Cardiac muscle cell (in vitro differentiated cells and primary cell): Measurements from ENCODE around the gene ANKRD55. TPM values are rescaled to one million over a fixed set of nuclear protein-coding genes. Genes with fewer than 3 reads are reported as not detected.
A peak's percentile ranks its signal among the peaks of the same experiment; 100 is the strongest.

Source experiments
- DNase-seq, 2 donors: peaks; one replicate each; pipeline versions ENCODE4 v3.0.0 to v3.0.0-alpha.2; 2010 to 2017; ENCODE audit warnings: low read depth in 1 of 2, low spot score in 1 of 2
- H3K27ac ChIP-seq: fragments of 200-600 bp; sonication (generic); 2 replicates; pipeline ENCODE4 v1.5.1; 2016
- H3K27me3 ChIP-seq: fragments of 200-600 bp; sonication (generic); 2 replicates; pipeline ENCODE4 v1.6.0; 2016; ENCODE audit warnings: control low read depth
- H3K36me3 ChIP-seq: fragments of 200-600 bp; sonication (generic); 2 replicates; pipeline ENCODE4 v1.5.1; 2016; ENCODE audit warnings: control low read depth
- H3K4me1 ChIP-seq: fragments of 200-600 bp; sonication (generic); 2 replicates; pipeline ENCODE4 v1.8.1; 2017; ENCODE audit warnings: low read depth, mild to moderate bottlenecking, mixed run types
- H3K4me3 ChIP-seq: fragments of 200-600 bp; sonication (generic); 2 replicates; pipeline ENCODE4 v1.5.1; 2016; ENCODE audit warnings: mild to moderate bottlenecking
- H3K9me3 ChIP-seq: fragments of 200-600 bp; sonication (generic); 2 replicates; pipeline ENCODE4 v1.5.1; 2017; ENCODE audit warnings: low read depth, mild to moderate bottlenecking, control low read depth
- polyA plus RNA-seq: library from polyadenylated mRNA; unstranded; fragments of >200 nt; fragmentation: Nextera tagmentation; extraction: Ambion mirVana; gene quantifications from 2 replicates; pipeline ENCODE4 v1.2.1, GENCODE V29; 2016
- total RNA-seq: library from RNA; depleted of rRNA; stranded (reverse); fragments of >200 nt; gene quantifications from 2 replicates; pipeline ENCODE4 v1.2.3, GENCODE V29; 2016
- TF ChIP-seq, protein P1 (sequence below): IDR thresholded peaks from 2 replicates; pipeline ENCODE4 v1.5.1; 2012; ENCODE audit warnings: low read depth, mild to moderate bottlenecking, low read length

Gene ANKRD55
- total and polyA plus RNA-seq, 2 experiments from 2014 or later: 0.28 TPM; not detected in 1

- TF ChIP-seq, protein P1, sequence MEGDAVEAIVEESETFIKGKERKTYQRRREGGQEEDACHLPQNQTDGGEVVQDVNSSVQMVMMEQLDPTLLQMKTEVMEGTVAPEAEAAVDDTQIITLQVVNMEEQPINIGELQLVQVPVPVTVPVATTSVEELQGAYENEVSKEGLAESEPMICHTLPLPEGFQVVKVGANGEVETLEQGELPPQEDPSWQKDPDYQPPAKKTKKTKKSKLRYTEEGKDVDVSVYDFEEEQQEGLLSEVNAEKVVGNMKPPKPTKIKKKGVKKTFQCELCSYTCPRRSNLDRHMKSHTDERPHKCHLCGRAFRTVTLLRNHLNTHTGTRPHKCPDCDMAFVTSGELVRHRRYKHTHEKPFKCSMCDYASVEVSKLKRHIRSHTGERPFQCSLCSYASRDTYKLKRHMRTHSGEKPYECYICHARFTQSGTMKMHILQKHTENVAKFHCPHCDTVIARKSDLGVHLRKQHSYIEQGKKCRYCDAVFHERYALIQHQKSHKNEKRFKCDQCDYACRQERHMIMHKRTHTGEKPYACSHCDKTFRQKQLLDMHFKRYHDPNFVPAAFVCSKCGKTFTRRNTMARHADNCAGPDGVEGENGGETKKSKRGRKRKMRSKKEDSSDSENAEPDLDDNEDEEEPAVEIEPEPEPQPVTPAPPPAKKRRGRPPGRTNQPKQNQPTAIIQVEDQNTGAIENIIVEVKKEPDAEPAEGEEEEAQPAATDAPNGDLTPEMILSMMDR: no peak
- H3K9me3 ChIP-seq: no peaks in the 10 kb centered on the region
- H3K27ac ChIP-seq: no peak overlapping the region
- no peak overlapping the region for H3K4me3 ChIP-seq
- DNase-seq: no peak
- H3K36me3 ChIP-seq: no peaks in the 10 kb centered on the region
- no peaks in the 10 kb centered on the region for H3K27me3 ChIP-seq
- H3K4me1 ChIP-seq: peaks cover under 1% of the 10 kb centered on the region
These were observed 63.2 kb downstream of the ANKRD55 start for GRCh38 chr5:56169949-56170348.

DNA sequence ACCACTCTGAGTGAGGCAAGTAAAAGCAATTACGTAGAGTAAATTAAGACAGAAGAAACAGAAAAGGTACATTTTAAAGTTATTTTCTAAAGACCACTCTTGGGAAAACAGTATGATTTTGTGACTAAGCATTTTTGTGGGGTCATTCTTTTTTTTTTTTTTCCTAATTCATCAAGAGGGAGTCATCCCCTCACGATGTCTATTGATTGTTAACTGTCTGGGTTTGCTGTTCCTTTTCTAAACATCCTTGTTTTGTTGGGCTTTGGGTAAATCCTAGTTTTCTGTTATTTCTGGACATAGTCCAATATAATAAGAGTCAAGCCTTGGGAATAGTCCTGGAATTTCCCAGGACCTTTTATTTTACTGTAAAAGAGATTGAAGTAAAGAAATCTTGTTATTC is 63.8 kb downstream of the ANKRD55 start:
- DNase-seq: no peak
- no peak overlapping the region for H3K4me3 ChIP-seq
- H3K9me3 ChIP-seq: no peaks in the 10 kb centered on the region
- H3K27me3 ChIP-seq: no peaks in the 10 kb centered on the region
- H3K27ac ChIP-seq: no peak overlapping the region
- no peaks in the 10 kb centered on the region for H3K36me3 ChIP-seq
- TF ChIP-seq, protein P1: no peak
- H3K4me1 ChIP-seq: peaks cover 4% of the 10 kb centered on the region

DNA sequence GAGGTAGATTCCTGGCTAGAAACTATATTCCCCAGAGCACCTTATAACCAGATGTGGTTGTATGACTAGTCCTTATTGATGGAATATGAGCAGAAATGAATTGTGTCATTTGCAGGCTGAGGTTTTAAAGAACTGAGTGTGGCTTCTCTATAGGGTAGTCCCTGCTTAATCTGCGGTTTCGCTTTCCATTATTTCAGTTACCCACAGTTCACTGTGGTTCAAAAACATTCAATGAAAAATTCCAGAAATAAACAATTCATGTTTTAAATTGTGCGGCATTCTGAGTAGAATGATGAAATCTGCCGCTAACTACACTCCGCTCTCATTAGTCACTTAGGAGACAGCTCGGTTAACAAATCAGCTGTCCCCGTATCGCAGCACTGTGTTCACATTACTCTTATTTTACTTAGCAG is 65.1 kb downstream of the ANKRD55 start:
- Histone ChIP-seq H3K36me3 (no peaks in the 10 kb centered on the region), H3K27me3 (no peaks in the 10 kb centered on the region), H3K4me1 (peaks cover 6% of the 10 kb centered on the region), H3K27ac (no peak overlapping the region), H3K9me3 (no peaks in the 10 kb centered on the region), H3K4me3 (no peak overlapping the region)
- TF ChIP-seq, protein P1: no peak
- no peak for DNase-seq

DNA sequence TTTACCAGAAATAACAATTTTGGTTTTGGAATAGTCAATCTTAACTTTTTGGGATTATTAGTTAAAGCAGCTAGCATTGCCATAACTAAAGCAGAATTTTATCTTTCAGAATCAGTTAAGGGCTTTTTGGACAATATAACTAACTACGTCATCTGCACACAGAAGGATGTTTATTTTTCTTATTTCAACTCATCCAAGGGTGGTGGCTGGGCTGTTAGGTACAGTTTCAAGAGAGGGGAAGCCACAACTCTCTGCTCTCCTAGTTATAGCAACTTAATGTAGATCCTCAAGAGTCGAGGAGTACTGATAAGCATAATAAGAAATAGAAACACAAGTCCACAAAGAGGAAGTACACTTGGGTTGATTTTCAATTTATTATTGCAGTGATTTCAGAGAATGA is 65.6 kb downstream of the ANKRD55 start:
- Histone ChIP-seq H3K36me3 (no peaks in the 10 kb centered on the region), H3K27ac (no peak overlapping the region), H3K4me3 (no peak overlapping the region), H3K4me1 (peaks cover 6% of the 10 kb centered on the region), H3K9me3 (no peaks in the 10 kb centered on the region), H3K27me3 (no peaks in the 10 kb centered on the region)
- DNase-seq: no peak
- TF ChIP-seq, protein P1: no peak

DNA sequence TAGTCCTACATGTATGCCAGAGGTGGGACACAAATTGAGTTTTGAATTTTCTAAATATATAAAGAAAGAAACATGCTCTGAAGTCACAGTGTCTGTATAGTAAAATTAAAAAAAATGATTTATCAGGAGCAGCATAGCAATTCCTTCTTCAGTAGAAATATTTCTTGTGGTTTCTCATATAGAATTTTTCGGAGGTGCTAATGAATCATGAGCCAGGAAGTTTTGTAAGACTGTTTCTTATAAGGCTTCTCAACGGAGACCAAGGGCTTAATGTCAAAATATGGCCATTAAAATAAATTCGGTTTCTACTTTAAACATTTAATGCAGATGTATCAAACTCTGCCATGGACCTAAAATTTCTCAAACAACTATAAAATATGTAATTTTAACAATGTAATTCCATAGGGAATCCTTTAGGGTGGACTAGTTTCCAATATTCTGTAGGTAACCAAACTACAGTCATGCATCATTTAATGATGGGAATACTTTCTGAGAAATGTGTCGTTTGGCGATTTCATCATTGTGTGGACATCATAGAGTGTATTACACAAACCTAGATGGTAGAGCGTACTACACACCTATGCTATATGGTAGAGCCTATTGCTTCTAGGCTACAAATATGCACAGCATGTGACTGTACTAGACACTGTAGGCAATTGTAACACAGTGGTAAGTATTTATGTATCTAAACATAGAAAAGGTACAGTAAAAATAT is 66.3 kb downstream of the ANKRD55 start:
- Histone ChIP-seq H3K4me1 (peaks cover 6% of the 10 kb centered on the region), H3K27ac (no peak overlapping the region), H3K27me3 (no peaks in the 10 kb centered on the region), H3K36me3 (no peaks in the 10 kb centered on the region), H3K4me3 (no peak overlapping the region), H3K9me3 (no peaks in the 10 kb centered on the region)
- TF ChIP-seq, protein P1: no peak
- peak in 1 of 2 donors; percentile 76 for DNase-seq
